T-helper 2 cell treated with Interferon-gamma antibody and Interleukin-4, amounts not matched to agents 5 μg/mL and 100 μg/mL, for 36 hours (primary cell): ENCODE results near the gene REXO1.

Experiments used
- DNase-seq: peaks from one replicate; pipeline ENCODE4 v3.0.0; 2021; ENCODE audit warnings: low spot score
- H3K27ac Mint-ChIP-seq: one replicate; pipeline ENCODE4 v1.8.0; 2021; ENCODE audit warnings: mild to moderate bottlenecking, mixed read lengths
- H3K27me3 Mint-ChIP-seq: one replicate; pipeline ENCODE4 v1.8.0; 2021; ENCODE audit warnings: low read depth, mixed read lengths
- H3K36me3 Mint-ChIP-seq: one replicate; pipeline ENCODE4 v1.8.0; 2021; ENCODE audit warnings: low read depth, mixed read lengths
- H3K4me1 Mint-ChIP-seq: one replicate; pipeline ENCODE4 v1.8.0; 2021; ENCODE audit warnings: low read depth, mixed read lengths
- H3K4me3 Mint-ChIP-seq: one replicate; pipeline ENCODE4 v1.8.0; 2022; ENCODE audit warnings: mild to moderate bottlenecking, moderate library complexity, mixed read lengths
- H3K9me3 Mint-ChIP-seq: one replicate; pipeline ENCODE4 v1.8.0; 2021; ENCODE audit warnings: mixed read lengths

Gene REXO1

DNA sequence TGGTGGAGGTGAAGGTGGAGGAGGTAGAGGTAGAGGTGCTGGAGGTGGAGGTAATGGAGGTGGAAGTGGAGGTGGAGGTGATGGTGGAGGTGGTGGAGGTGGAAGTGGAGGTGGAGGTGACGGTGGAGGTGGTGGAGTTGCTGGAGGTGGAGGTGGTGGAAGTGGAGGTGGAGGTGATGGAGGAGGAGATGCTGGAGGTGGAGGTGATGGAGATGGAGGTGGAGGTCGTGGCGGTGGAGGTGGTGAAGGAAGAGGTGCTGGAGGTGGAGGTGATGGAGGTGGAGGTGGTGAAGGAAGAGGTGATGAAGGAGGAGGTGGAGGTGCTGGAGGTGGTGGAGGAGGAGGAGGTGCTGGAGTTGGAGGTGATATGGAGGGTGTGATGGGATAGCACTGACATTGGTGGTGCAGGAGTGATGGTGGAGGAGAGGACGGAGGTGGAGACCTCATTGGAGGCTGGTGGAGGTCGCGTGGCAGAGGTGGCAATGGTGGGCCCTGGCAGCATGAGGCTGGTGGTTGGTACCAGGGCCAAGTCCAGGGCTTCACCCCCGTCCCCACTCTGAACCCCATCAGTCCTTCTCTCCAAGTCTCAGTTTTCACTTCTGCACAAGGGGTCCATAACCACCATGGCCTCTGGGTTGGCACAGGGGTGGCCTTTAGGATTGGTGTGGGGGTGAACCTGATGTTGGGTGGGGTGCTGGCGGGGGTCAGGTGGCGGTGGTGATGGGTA lies 79.2 kb downstream of the REXO1 start:
- Mint-ChIP-seq H3K9me3 (peaks cover 16% of the 10 kb centered on the region), H3K27me3 (peaks cover 63% of the 10 kb centered on the region), H3K4me1 (no peaks in the 10 kb centered on the region), H3K27ac (no peak overlapping the region), H3K4me3 (no peak overlapping the region), H3K36me3 (no peaks in the 10 kb centered on the region)
- DNase-seq, result no peak

DNA sequence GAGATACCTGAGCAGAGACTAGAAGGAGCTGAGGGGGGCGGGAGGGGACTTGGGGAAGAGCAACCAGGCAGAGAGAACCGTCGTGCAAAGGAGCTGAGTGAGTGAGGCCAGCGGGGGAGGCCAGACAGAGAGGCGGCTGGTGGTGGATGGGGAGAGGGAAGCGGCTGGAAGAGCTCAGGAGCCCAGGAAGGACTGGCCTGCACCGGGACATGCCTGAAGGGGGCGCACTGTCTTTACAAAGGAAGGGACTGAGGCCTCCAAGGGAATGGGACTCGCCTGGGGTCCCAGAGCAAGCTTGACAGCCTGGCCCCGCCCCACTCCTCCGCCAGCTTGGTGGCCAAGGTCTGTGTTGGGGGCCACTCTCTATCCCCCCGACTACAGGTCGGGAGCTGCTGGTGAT lies 80.0 kb downstream of the REXO1 start:
- H3K4me3 Mint-ChIP-seq, result no peak overlapping the region
- no peak overlapping the region for H3K27ac Mint-ChIP-seq
- DNase-seq, result no peak
- no peaks in the 10 kb centered on the region for H3K4me1 Mint-ChIP-seq
- H3K9me3 Mint-ChIP-seq, result peaks cover 16% of the 10 kb centered on the region
- no peaks in the 10 kb centered on the region for H3K36me3 Mint-ChIP-seq
- H3K27me3 Mint-ChIP-seq, result peaks cover 65% of the 10 kb centered on the region

DNA sequence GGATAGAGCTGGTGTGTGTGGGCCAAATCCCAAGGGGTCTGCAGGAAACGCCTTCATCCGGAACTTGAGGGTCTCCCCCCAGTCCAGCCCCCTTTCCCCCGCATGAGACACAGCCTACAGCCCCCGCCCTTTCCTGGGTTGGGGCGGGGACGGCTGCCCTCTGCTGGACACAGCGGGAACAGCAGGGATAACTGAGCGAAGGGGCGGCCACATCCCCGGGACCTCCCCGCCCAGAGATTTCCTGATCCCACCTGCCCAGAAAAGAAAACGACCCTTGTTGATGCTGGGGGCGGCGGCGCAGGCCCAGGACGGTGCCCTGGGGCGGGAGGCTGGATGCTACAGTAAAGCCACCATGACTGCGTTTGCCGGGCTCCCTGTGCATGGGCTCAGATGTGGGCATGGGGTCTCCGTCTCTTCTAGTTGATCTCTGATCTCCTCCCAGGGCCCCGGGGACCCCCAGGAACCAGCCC lies 80.8 kb downstream of the REXO1 start:
- H3K27ac Mint-ChIP-seq, result no peak overlapping the region
- DNase-seq, result peak; percentile 43
- no peaks in the 10 kb centered on the region for H3K36me3 Mint-ChIP-seq

GRCh38 chr19:1766800-1767352 lies 81.4 kb downstream of the REXO1 start:
- H3K4me1 Mint-ChIP-seq, result no peaks in the 10 kb centered on the region

More for the DNA sequence above, 80.8 kb downstream of the REXO1 start:
- Mint-ChIP-seq H3K4me1 (no peaks in the 10 kb centered on the region), H3K27me3 (peaks cover 65% of the 10 kb centered on the region), H3K4me3 (no peak overlapping the region), H3K9me3 (peaks cover 16% of the 10 kb centered on the region)

DNA sequence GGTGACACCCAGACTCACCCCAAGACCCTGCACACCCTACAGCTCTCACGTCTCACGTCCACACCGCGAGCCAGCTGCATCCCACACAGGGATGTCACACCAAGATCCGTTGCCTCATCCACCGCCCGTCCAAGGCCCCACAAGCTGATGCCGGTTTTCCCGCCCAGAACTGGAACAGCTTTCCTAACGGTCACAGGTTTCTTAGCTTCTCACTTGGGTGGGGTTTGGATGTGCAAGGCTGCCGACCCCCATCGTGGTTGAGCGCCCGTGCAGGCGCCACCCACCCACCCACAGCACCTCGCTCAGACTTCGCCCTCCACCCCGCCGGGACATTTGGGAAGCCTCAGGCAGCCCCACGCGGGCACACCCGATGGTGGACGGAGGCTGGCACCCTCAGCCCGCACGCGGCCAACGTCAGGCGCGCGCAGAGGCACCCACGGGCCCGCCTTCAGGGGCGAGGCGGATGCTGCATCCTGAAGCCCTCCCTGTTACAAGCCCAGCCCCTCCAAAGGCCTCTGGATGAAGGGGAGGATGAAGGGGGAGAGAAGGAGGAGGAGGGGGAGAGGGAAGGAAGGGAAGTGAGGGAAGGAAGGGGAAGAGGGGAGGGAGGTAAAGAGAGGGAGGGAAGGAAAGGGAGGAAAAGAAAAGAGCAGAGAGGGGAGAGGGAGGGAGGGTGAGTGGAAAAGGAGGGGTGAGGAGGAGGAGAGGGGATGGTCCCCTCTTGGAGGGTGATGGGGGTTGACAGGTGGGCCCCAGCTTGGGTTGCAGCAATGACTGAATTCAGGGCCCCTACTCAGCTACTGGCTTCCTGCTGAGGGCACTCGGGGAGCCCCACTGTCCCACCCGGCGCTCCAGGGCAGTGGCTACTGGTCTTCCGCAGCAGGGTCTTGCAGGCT lies 82.1 kb downstream of the REXO1 start:
- H3K4me1 Mint-ChIP-seq, result no peaks in the 10 kb centered on the region
- H3K4me3 Mint-ChIP-seq, result no peak overlapping the region
- H3K36me3 Mint-ChIP-seq, result no peaks in the 10 kb centered on the region
- H3K27ac Mint-ChIP-seq, result no peak overlapping the region
- no peak for DNase-seq
- H3K9me3 Mint-ChIP-seq, result peaks cover 11% of the 10 kb centered on the region
- peaks cover 69% of the 10 kb centered on the region for H3K27me3 Mint-ChIP-seq

More at GRCh38 chr19:1766800-1767352, 81.4 kb downstream of the REXO1 start:
- Mint-ChIP-seq H3K4me3 (no peak overlapping the region), H3K36me3 (no peaks in the 10 kb centered on the region), H3K27me3 (peaks cover 64% of the 10 kb centered on the region), H3K27ac (no peak overlapping the region), H3K9me3 (peaks cover 16% of the 10 kb centered on the region)
- no peak for DNase-seq
